DOHH2 (cell line): ENCODE measurements around the gene ANK3.

ENCODE experiments used
- H3F3A ChIP-seq: fragments of 200-600 bp; sonication (generic), shearing (Covaris generic); 2 replicates; pipeline ENCODE4 v1.6.0; 2016; ENCODE audit warnings: antibody characterized with exemption, mild to moderate bottlenecking; ENCODE audit not compliant: control insufficient read depth, insufficient read depth
- H3K27ac ChIP-seq: fragments of 200-600 bp; sonication (generic); 2 replicates; pipeline ENCODE4 v1.5.1; 2014; ENCODE audit warnings: low read depth, mild to moderate bottlenecking, low read length, moderate library complexity
- H3K27me3 ChIP-seq: fragments of 200-600 bp; sonication (generic); 2 replicates; pipeline ENCODE4 v1.6.1; 2014; ENCODE audit warnings: mild to moderate bottlenecking, low read length, mixed read lengths; ENCODE audit not compliant: control insufficient read depth
- H3K36me3 ChIP-seq: fragments of 200-600 bp; sonication (generic); 2 replicates; pipeline ENCODE4 v1.6.1; 2014; ENCODE audit warnings: mild to moderate bottlenecking, low read length, moderate library complexity, mixed read lengths; ENCODE audit not compliant: control insufficient read depth
- H3K4me1 ChIP-seq: fragments of 200-600 bp; sonication (generic); 2 replicates; pipeline ENCODE4 v1.6.1; 2014; ENCODE audit warnings: mild to moderate bottlenecking, low read length, mixed read lengths; ENCODE audit not compliant: control insufficient read depth
- H3K4me2 ChIP-seq: fragments of 200-600 bp; sonication (generic); 2 replicates; pipeline ENCODE4 v1.6.0; 2014; ENCODE audit warnings: mild to moderate bottlenecking, low read length, moderate library complexity
- H3K4me3 ChIP-seq: fragments of 200-600 bp; sonication (generic); 2 replicates; pipeline ENCODE4 v1.5.1; 2014; ENCODE audit warnings: mild to moderate bottlenecking, low read length, mixed read lengths
- H3K79me2 ChIP-seq: fragments of 200-600 bp; sonication (generic); 2 replicates; pipeline ENCODE4 v1.6.1; 2014; ENCODE audit warnings: mild to moderate bottlenecking, low read length, mixed read lengths; ENCODE audit not compliant: control insufficient read depth
- H3K9me2 ChIP-seq: fragments of 200-600 bp; sonication (generic); replicated peaks from 2 replicates; pipeline ENCODE4 v1.6.1; 2014; ENCODE audit warnings: mild to moderate bottlenecking, low read length, mixed read lengths; ENCODE audit not compliant: control insufficient read depth
- H3K9me3 ChIP-seq: fragments of 200-600 bp; sonication (generic); 2 replicates; pipeline ENCODE4 v1.6.1; 2014; ENCODE audit warnings: antibody characterized with exemption, low read length, mixed read lengths; ENCODE audit not compliant: control insufficient read depth, insufficient read depth
- H4K20me1 ChIP-seq: fragments of 200-600 bp; sonication (generic); 2 replicates; pipeline ENCODE4 v1.6.0; 2014; ENCODE audit warnings: low read depth, mild to moderate bottlenecking, antibody characterized with exemption, low read length, moderate library complexity; ENCODE audit not compliant: control insufficient read depth, insufficient read depth
- EZH2phosphoT487 ChIP-seq: fragments of 200-600 bp; sonication (generic); IDR thresholded peaks from 2 replicates; pipeline ENCODE4 v1.6.1; 2017; ENCODE audit warnings: borderline replicate concordance, mild to moderate bottlenecking, antibody characterized with exemption, low read length, moderate library complexity, mixed read lengths
- TF ChIP-seq, protein P1 (sequence below): fragments of 200-600 bp; sonication (generic); IDR thresholded peaks from one replicate; pipeline ENCODE4 v1.5.1; 2014; ENCODE audit warnings: antibody characterized with exemption, mild to moderate bottlenecking, low read depth, low read length; ENCODE audit not compliant: poor library complexity, severe bottlenecking

Gene ANK3

DNA sequence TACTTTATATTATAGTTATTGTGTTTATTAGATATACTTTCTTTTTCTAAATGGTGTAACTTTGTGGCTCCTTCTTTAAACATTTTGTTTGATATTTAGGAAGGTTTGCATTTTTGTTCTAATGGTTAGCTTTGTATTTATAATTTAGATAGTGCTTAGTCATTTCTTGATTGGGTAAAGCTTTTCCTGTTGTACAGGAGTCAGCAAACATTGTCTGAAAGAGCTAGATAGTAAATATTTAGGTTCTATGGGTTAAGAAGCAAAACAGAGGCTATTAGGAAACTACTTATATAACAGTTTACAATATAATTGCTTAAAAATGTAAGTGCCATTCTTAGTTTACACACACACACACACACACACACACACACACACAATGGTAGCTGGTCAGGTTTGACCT lies 412.8 kb downstream of the ANK3 start:
- H3K27me3 ChIP-seq, result no peaks in the 10 kb centered on the region
- H3F3A ChIP-seq, result peaks cover 3% of the 10 kb centered on the region; the same call in 1 of the 2 replicates
- peaks cover 2% of the 10 kb centered on the region for H3K4me1 ChIP-seq
- no peak for TF ChIP-seq EZH2phosphoT487
- TF ChIP-seq, protein P1, sequence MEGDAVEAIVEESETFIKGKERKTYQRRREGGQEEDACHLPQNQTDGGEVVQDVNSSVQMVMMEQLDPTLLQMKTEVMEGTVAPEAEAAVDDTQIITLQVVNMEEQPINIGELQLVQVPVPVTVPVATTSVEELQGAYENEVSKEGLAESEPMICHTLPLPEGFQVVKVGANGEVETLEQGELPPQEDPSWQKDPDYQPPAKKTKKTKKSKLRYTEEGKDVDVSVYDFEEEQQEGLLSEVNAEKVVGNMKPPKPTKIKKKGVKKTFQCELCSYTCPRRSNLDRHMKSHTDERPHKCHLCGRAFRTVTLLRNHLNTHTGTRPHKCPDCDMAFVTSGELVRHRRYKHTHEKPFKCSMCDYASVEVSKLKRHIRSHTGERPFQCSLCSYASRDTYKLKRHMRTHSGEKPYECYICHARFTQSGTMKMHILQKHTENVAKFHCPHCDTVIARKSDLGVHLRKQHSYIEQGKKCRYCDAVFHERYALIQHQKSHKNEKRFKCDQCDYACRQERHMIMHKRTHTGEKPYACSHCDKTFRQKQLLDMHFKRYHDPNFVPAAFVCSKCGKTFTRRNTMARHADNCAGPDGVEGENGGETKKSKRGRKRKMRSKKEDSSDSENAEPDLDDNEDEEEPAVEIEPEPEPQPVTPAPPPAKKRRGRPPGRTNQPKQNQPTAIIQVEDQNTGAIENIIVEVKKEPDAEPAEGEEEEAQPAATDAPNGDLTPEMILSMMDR, result no peak
- H4K20me1 ChIP-seq, result no peaks in the 10 kb centered on the region
- no peaks in the 10 kb centered on the region for H3K9me2 ChIP-seq
- no peak overlapping the region for H3K4me3 ChIP-seq
- no peaks in the 10 kb centered on the region for H3K79me2 ChIP-seq
- no peak overlapping the region for H3K4me2 ChIP-seq
- H3K27ac ChIP-seq, result no peak overlapping the region
- peaks cover 5% of the 10 kb centered on the region; the same call in 1 of the 2 replicates for H3K9me3 ChIP-seq
- no peaks in the 10 kb centered on the region for H3K36me3 ChIP-seq
